Heart left ventricle (tissue), 16 donors: ENCODE data around the gene CASK. TPM values are rescaled to one million over a fixed set of nuclear protein-coding genes. Genes with fewer than 3 reads are reported as not detected.

Experiments used
- ATAC-seq, 4 donors: fragments of 200-7000 bp; cut with Tn5 transposase; one replicate each; pipeline ENCODE4 v1.9.1; 2020 to 2022; ENCODE audit warnings: moderate library complexity in 4 of 4, mild to moderate bottlenecking in 3 of 4, moderate number of reproducible peaks in 1 of 4
- DNase-seq, 5 donors: peaks; one replicate each; pipeline ENCODE4 v3.0.0-alpha.2; 2020
- H3K27ac ChIP-seq, 12 donors: fragments of 200-600 bp; sonication (generic) in 4 of 12; one replicate each; pipeline versions ENCODE4 v1.5.0 to v1.8.0; 2016 to 2022; ENCODE audit warnings: mild to moderate bottlenecking in 2 of 12
- H3K27me3 ChIP-seq, 9 donors: fragments of 200-600 bp; sonication (generic) in 2 of 9; one replicate each; pipeline versions ENCODE4 v1.5.1 to v1.8.0; 2016 to 2022; ENCODE audit warnings: mild to moderate bottlenecking in 3 of 9
- H3K36me3 ChIP-seq, 9 donors: fragments of 200-600 bp; sonication (generic) in 2 of 9; one replicate each; pipeline versions ENCODE4 v1.5.0 to v1.8.0; 2018 to 2022; ENCODE audit warnings: mild to moderate bottlenecking in 2 of 9
- H3K4me1 ChIP-seq, 12 donors: fragments of 200-600 bp; sonication (generic) in 4 of 12; one replicate each; pipeline versions ENCODE4 v1.5.0 to v1.8.0; 2016 to 2022; ENCODE audit warnings: mild to moderate bottlenecking in 3 of 12
- H3K4me3 ChIP-seq, 12 donors: fragments of 200-600 bp; sonication (generic) in 4 of 12; one replicate each; pipeline versions ENCODE4 v1.5.0 to v1.8.0; 2017 to 2022; ENCODE audit warnings: mild to moderate bottlenecking in 9 of 12, moderate library complexity in 4 of 12
- H3K9me3 ChIP-seq, 12 donors: fragments of 200-600 bp; sonication (generic) in 4 of 12; one replicate each; pipeline versions ENCODE4 v1.5.0 to v1.8.0; 2016 to 2022; ENCODE audit warnings: mild to moderate bottlenecking in 1 of 12
- POLR2A ChIP-seq, 2 donors: fragments of 450-650 bp; IDR thresholded peaks; one replicate each; pipeline ENCODE4 v1.6.1; 2017; ENCODE audit warnings: antibody characterized with exemption in 2 of 2, mild to moderate bottlenecking in 2 of 2, moderate library complexity in 2 of 2
- WGBS, 4 donors: extraction: QIAGEN DNeasy Blood & Tissue Kit in 2 of 4; methylation state at CpG; one replicate each; pipeline versions ENCODE4 v1.1.5 to v1.1.7; 2013 to 2018; 5-methylcytosine and 5-hydroxymethylcytosine counted together
- intact Hi-C, 10 donors: fragments of 100-400 bp; cut with DNase I; formaldehyde crosslinking; loops; one replicate each; pipeline versions ENCODE4 v1.11.1 to v1.14.2; 2022
- polyA plus RNA-seq, 2 donors: library from polyadenylated mRNA; stranded (reverse); fragments of 200-250 nt; gene quantifications; one replicate each; pipeline ENCODE4 v1.2.3, GENCODE V29; 2013
- total RNA-seq, 9 donors: library from RNA; depleted of rRNA in 2 of 9; stranded (reverse); fragments of >200 nt in 2 of 9; fragmentation: NEBNext Ultra II Directional in 3 of 9; extraction: Animal tissue kit (Norgen Biotek cat#: 25700) in 3 of 9; gene quantifications; one replicate each; pipeline versions ENCODE4 v1.1.0 to v1.2.4, GENCODE V29; 2016 to 2023
- TF ChIP-seq, protein P1 (sequence below), 12 donors: fragments of 200-600 bp; sonication (generic) in 4 of 12; IDR thresholded peaks; one replicate each; pipeline versions ENCODE4 v1.5.0 to v1.8.0; 2018 to 2022; ENCODE audit warnings: antibody characterized with exemption in 12 of 12, mild to moderate bottlenecking in 5 of 12
- donor health status: ischemic (EF 13 %, LVEDD 7.1; RV severe dilation, severe dysfunction).
- donor health status: healthy with polysubstance abuse.
- donor health status: DM: no; HTN: yes; CAD: no.
- donor health status: DM: no; HTN: no; CAD: no.
- donor health status: ischemic (EF 25% LVEDD 6.9; RV normal size, moderate dysfunction).
- donor health status: ischemic (EF 25% LVEDD 5.7; RV mildly dilated, moderate dysfunction).
- donor health status: healthy.
- donor health status: DM: yes; HTN: yes; CAD: no.
- donor health status: ischemic (EF 35%, LVEDD 5.7; RV mildly dilated, moderate dysfunction).
- donor health status: nonischemic (EF 11% LVEDD 7.7; RV severe dilation, severe dysfunction).
- donor health status: DM: yes; HTN: yes; CAD: no.
- donor health status: PGD.
- donor health status: ischemic (EF 29% LVEDD 5.4; RV normal size, mild dysfunction).
- donor health status: nonischemic (EF 23%, LVEDD 6.1; RV moderate dilation, normal function).

CASK gene
- total and polyA plus RNA-seq, 11 donors: 2.9 to 25.6 (median 13.6) TPM

- intact Hi-C loops: no loop called here
- Histone ChIP-seq H3K9me3 (peaks cover 0 to 10% (median 0%) of the 10 kb centered on the region in 12 donors), H3K4me3 (no peak overlapping the region), H3K27me3 (peaks cover 0 to 4% (median 0%) of the 10 kb centered on the region in 9 donors), H3K4me1 (no peaks in the 10 kb centered on the region), H3K36me3 (no peaks in the 10 kb centered on the region), H3K27ac (no peak overlapping the region)
- ATAC-seq: no peak
- DNase-seq: no peak
- WGBS, 4 donors: 86 to 94% (median 92%) methylated on average over 13 of the region's 13 CpGs
- no peak for TF ChIP-seq POLR2A (IDR thresholded peaks at IDR 0.05)
- TF ChIP-seq, protein P1, sequence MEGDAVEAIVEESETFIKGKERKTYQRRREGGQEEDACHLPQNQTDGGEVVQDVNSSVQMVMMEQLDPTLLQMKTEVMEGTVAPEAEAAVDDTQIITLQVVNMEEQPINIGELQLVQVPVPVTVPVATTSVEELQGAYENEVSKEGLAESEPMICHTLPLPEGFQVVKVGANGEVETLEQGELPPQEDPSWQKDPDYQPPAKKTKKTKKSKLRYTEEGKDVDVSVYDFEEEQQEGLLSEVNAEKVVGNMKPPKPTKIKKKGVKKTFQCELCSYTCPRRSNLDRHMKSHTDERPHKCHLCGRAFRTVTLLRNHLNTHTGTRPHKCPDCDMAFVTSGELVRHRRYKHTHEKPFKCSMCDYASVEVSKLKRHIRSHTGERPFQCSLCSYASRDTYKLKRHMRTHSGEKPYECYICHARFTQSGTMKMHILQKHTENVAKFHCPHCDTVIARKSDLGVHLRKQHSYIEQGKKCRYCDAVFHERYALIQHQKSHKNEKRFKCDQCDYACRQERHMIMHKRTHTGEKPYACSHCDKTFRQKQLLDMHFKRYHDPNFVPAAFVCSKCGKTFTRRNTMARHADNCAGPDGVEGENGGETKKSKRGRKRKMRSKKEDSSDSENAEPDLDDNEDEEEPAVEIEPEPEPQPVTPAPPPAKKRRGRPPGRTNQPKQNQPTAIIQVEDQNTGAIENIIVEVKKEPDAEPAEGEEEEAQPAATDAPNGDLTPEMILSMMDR (IDR thresholded peaks at IDR 0.05): no peak
Observed at GRCh38 chrX:41480508-41481260, 442.7 kb downstream of the CASK start.

GRCh38 chrX:41478381-41478911 lies 444.9 kb downstream of the CASK start:
- no peaks in the 10 kb centered on the region for H3K4me1 ChIP-seq
- TF ChIP-seq, protein P1 (IDR thresholded peaks at IDR 0.05): no peak
- no peak for TF ChIP-seq POLR2A (IDR thresholded peaks at IDR 0.05)
- ATAC-seq (no peak), DNase-seq (no peak)
- peaks cover 0 to 4% (median 0%) of the 10 kb centered on the region in 9 donors for H3K27me3 ChIP-seq
- intact Hi-C loops: no loop called here
- no peak overlapping the region for H3K27ac ChIP-seq
- no peak overlapping the region for H3K4me3 ChIP-seq
- 61 to 75% (median 71%) methylated on average over 6 of the region's 6 CpGs for WGBS, 4 donors
- no peaks in the 10 kb centered on the region for H3K36me3 ChIP-seq
- peaks cover 0 to 10% (median 0%) of the 10 kb centered on the region in 12 donors for H3K9me3 ChIP-seq

- WGBS, 4 donors: 44 to 63% (median 45%) methylated on average over 11 to 12 of the region's 12 CpGs
- ATAC-seq: no peak
Observed at GRCh38 chrX:41475591-41476241, 447.6 kb downstream of the CASK start.

More at GRCh38 chrX:41475591-41476241, 447.6 kb downstream of the CASK start:
- Histone ChIP-seq H3K4me1 (no peaks in the 10 kb centered on the region), H3K27me3 (no peaks in the 10 kb centered on the region), H3K9me3 (peaks cover 0 to 4% (median 0%) of the 10 kb centered on the region in 12 donors), H3K36me3 (no peaks in the 10 kb centered on the region), H3K4me3 (no peak overlapping the region), H3K27ac (no peak overlapping the region)
- TF ChIP-seq POLR2A (IDR thresholded peaks at IDR 0.05): no peak
- TF ChIP-seq, protein P1 (IDR thresholded peaks at IDR 0.05): no peak
- DNase-seq: no peak
- intact Hi-C loops: no loop called here
